K562 treated with DMSO at 1 percent for 4 hours (cell line): ENCODE results near the gene NAP1L2. TPM values are rescaled to one million over a fixed set of nuclear protein-coding genes. Genes with fewer than 3 reads are reported as not detected.

Source experiments
- total RNA-seq: library from RNA; unstranded; fragments of 300-600 nt; gene quantifications from 2 replicates; pipeline ENCODE4 v1.2.3, GENCODE V29; 2022; ENCODE audit not compliant: insufficient read depth

NAP1L2 gene, protein sequence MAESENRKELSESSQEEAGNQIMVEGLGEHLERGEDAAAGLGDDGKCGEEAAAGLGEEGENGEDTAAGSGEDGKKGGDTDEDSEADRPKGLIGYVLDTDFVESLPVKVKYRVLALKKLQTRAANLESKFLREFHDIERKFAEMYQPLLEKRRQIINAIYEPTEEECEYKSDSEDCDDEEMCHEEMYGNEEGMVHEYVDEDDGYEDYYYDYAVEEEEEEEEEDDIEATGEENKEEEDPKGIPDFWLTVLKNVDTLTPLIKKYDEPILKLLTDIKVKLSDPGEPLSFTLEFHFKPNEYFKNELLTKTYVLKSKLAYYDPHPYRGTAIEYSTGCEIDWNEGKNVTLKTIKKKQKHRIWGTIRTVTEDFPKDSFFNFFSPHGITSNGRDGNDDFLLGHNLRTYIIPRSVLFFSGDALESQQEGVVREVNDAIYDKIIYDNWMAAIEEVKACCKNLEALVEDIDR
- total RNA-seq: not detected in 2 replicates

DNA sequence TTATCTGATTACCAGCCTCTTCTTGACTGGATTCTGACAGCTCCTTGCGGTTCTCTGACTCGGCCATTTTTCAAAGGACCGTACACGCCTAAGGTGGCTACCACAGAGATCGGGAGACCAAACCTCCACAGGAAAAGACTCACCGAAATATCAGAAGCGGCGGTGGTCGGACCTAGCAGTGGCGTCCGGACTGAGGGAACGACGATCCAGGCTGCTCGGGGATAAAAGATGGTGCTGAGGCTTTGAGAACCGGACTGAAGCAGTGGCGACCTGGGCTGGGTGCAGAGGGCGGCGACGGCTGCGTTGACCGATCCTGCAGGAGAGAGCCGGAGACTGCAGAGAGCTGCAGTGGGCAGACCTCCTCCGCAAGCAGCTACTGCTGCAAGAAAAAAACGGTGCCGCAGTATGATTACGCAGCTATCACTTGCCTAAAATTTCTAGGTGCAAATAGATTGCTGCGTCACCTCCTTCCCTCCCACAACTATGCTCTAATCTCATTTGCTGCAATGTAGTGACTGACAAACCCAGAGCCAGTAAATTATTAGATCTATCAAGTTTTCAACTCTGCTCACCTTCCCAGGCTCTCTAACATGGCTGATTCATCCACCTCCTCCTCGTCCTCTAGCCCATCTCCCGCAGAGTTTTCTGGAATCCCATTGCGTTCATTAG is at the start of gene NAP1L2:
Gene NAP1L2 (minus strand): TSS at position 426 of the 669 bp plus-strand sequence. CDS start 359 bp downstream, at position 67.

Other genes with a start within 250 kb of the NAP1L2 start
- gene PABPC1L2B, start 211.9 kb downstream of the NAP1L2 start, total RNA-seq: not detected in 2 replicates
- gene PABPC1L2A, start 135.3 kb downstream of the NAP1L2 start, total RNA-seq: not detected in 2 replicates
- gene CDX4, start 232.2 kb upstream of the NAP1L2 start, total RNA-seq: not detected in 2 replicates